Mucosa of descending colon (tissue), 3 donors: ENCODE data around the gene ACTRT2. TPM values are rescaled to one million over a fixed set of nuclear protein-coding genes. Genes with fewer than 3 reads are reported as not detected.

Source experiments
- ATAC-seq: fragments of 200-7000 bp; cut with Tn5 transposase; one replicate; pipeline ENCODE4 v1.9.1; 2020; ENCODE audit warnings: mild to moderate bottlenecking, moderate library complexity
- DNase-seq, 3 donors: peaks; one replicate each; pipeline ENCODE4 v3.0.0-alpha.2; 2020
- H3K36me3 ChIP-seq: fragments of 200-600 bp; one replicate; pipeline ENCODE4 v1.8.0; 2021; ENCODE audit warnings: low read depth, mild to moderate bottlenecking
- H3K4me1 ChIP-seq: fragments of 200-600 bp; one replicate; pipeline ENCODE4 v1.8.0; 2021; ENCODE audit warnings: low read depth, mild to moderate bottlenecking
- H3K4me3 ChIP-seq: fragments of 200-600 bp; one replicate; pipeline ENCODE4 v1.8.0; 2021; ENCODE audit warnings: mild to moderate bottlenecking
- H3K9me3 ChIP-seq: fragments of 200-600 bp; one replicate; pipeline ENCODE4 v1.8.0; 2021; ENCODE audit warnings: mild to moderate bottlenecking
- CTCF ChIP-seq: fragments of 200-600 bp; IDR thresholded peaks from one replicate; pipeline ENCODE4 v1.8.0; 2022; ENCODE audit warnings: antibody characterized with exemption, mild to moderate bottlenecking
- intact Hi-C, 2 donors: fragments of 100-400 bp; cut with DNase I in 1 of 2; cut with micrococcal nuclease in 1 of 2; formaldehyde crosslinking; loops; one replicate each; pipeline versions ENCODE4 v1.11.0 to v1.11.1; 2022; cut with DNase I, micrococcal nuclease
- total RNA-seq, 3 donors: library from RNA; stranded (reverse); fragmentation: NEBNext Ultra II Directional in 2 of 3; extraction: Animal tissue kit (Norgen Biotek cat#: 25700) in 2 of 3; gene quantifications; one replicate each; pipeline versions ENCODE4 v1.2.1 to v1.2.4, GENCODE V29; 2021 to 2023
- donor health status: DM: no; HTN: no; CAD: no; lungs with moderate emphysema.
- donor health status: DM: no; HTN: no; CAD: no.
- donor health status: DM: no; HTN: yes; CAD: no.

Gene ACTRT2
- total RNA-seq, 3 donors from 2014 or later: not detected

GRCh38 chr1:2982615-2983318, 38.5 kb upstream of the ACTRT2 start:
- intact Hi-C loops: no loop called here
- Histone ChIP-seq H3K4me1 (no peaks in the 10 kb centered on the region), H3K9me3 (no peaks in the 10 kb centered on the region), H3K4me3 (no peak overlapping the region), H3K36me3 (no peaks in the 10 kb centered on the region)
- TF ChIP-seq CTCF: no peak
- ATAC-seq: no peak
- peak in 2 of 3 donors; percentile 7 to 41 for DNase-seq

- intact Hi-C loops: no loop called here
- H3K4me1 ChIP-seq: no peaks in the 10 kb centered on the region
- H3K36me3 ChIP-seq: no peaks in the 10 kb centered on the region
- H3K9me3 ChIP-seq: no peaks in the 10 kb centered on the region
- DNase-seq (peak in 1 of 3 donors; percentile 2), ATAC-seq (no peak)
- TF ChIP-seq CTCF: no peak
- H3K4me3 ChIP-seq: no peak overlapping the region
Observed at GRCh38 chr1:2983319-2983705, 38.0 kb upstream of the ACTRT2 start.

GRCh38 chr1:2983706-2984398, 37.4 kb upstream of the ACTRT2 start:
- Histone ChIP-seq H3K4me3 (no peak overlapping the region), H3K36me3 (no peaks in the 10 kb centered on the region), H3K9me3 (no peaks in the 10 kb centered on the region), H3K4me1 (no peaks in the 10 kb centered on the region)
- intact Hi-C loops: no loop called here
- DNase-seq (peak in 2 of 3 donors; percentile 16 to 27), ATAC-seq (no peak)
- TF ChIP-seq CTCF: no peak

GRCh38 chr1:2984399-2985061, 36.7 kb upstream of the ACTRT2 start:
- intact Hi-C loops: no loop called here
- DNase-seq (peak in 2 of 3 donors; percentile 2 to 20), ATAC-seq (no peak)
- Histone ChIP-seq H3K4me1 (no peaks in the 10 kb centered on the region), H3K9me3 (no peaks in the 10 kb centered on the region), H3K4me3 (no peak overlapping the region), H3K36me3 (no peaks in the 10 kb centered on the region)
- TF ChIP-seq CTCF: no peak

GRCh38 chr1:2985067-2985561, 36.2 kb upstream of the ACTRT2 start:
- H3K4me3 ChIP-seq: no peak overlapping the region
- DNase-seq: peak in 2 of 3 donors; percentile 3 to 33
- no peak for TF ChIP-seq CTCF
- no peaks in the 10 kb centered on the region for H3K9me3 ChIP-seq
- intact Hi-C loops: no loop called here
- H3K4me1 ChIP-seq: no peaks in the 10 kb centered on the region
- no peak for ATAC-seq
- no peaks in the 10 kb centered on the region for H3K36me3 ChIP-seq
